Renal cortex interstitium (tissue), 15 donors: ENCODE measurements around the gene OR1J2. TPM values are rescaled to one million over a fixed set of nuclear protein-coding genes. Genes with fewer than 3 reads are reported as not detected.
"Not testable (repeated sequence)": the region's sequence is repeated elsewhere in the genome, so short reads cannot be mapped to it uniquely, and the experiment has no call there.

Source experiments
- DNase-seq, 11 donors: peaks; one replicate each; pipeline ENCODE4 v3.0.0-alpha.2; 2013; ENCODE audit warnings: low read depth in 9 of 11, low spot score in 4 of 11; ENCODE audit errors: extremely low read depth in 1 of 11
- long read RNA-seq, 16 experiments: transcript quantifications; one replicate each; lab custom pipeline, GENCODE V29; 2026
- polyA plus RNA-seq, 3 donors: library from polyadenylated mRNA; unstranded; fragments of 120-200 nt; gene quantifications; one replicate each; pipeline ENCODE4 v1.2.1, GENCODE V29; 2013; ENCODE audit not compliant: insufficient read length in 3 of 3

Gene OR1J2, protein sequence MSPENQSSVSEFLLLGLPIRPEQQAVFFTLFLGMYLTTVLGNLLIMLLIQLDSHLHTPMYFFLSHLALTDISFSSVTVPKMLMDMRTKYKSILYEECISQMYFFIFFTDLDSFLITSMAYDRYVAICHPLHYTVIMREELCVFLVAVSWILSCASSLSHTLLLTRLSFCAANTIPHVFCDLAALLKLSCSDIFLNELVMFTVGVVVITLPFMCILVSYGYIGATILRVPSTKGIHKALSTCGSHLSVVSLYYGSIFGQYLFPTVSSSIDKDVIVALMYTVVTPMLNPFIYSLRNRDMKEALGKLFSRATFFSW
- not detected for polyA plus RNA-seq
- long read RNA-seq, donor 1 = 0 reads
- long read RNA-seq, donor 2 = 0 reads
- long read RNA-seq, donor 3 = 0 reads
- long read RNA-seq, donor 4 = 0 reads
- long read RNA-seq, donor 5 = 0 reads
- long read RNA-seq, donor 6 = 0 reads
- long read RNA-seq, donor 7 = 0 reads
- long read RNA-seq, donor 8 = 0 reads
- long read RNA-seq, donor 9 = 0 reads
- long read RNA-seq, donor 10 = 0 reads
- long read RNA-seq, donor 11 = 0 reads
- long read RNA-seq, donor 12 = 0 reads
- long read RNA-seq, donor 13 = 0 reads
- long read RNA-seq, donor 14 = 0 reads
- long read RNA-seq, donor 15 = 0 reads
- long read RNA-seq, donor 16 = 0 reads

GRCh38 chr9:122510502-122510901 is at the start of gene OR1J2:
OR1J2 (plus strand) TSS chr9:122510802; CDS start chr9:122510802, 0 bp downstream.
- no peak for DNase-seq

- DNase-seq = no peak
Observed at GRCh38 chr9:122463828-122464632, 46.6 kb upstream of the OR1J2 start.

DNA sequence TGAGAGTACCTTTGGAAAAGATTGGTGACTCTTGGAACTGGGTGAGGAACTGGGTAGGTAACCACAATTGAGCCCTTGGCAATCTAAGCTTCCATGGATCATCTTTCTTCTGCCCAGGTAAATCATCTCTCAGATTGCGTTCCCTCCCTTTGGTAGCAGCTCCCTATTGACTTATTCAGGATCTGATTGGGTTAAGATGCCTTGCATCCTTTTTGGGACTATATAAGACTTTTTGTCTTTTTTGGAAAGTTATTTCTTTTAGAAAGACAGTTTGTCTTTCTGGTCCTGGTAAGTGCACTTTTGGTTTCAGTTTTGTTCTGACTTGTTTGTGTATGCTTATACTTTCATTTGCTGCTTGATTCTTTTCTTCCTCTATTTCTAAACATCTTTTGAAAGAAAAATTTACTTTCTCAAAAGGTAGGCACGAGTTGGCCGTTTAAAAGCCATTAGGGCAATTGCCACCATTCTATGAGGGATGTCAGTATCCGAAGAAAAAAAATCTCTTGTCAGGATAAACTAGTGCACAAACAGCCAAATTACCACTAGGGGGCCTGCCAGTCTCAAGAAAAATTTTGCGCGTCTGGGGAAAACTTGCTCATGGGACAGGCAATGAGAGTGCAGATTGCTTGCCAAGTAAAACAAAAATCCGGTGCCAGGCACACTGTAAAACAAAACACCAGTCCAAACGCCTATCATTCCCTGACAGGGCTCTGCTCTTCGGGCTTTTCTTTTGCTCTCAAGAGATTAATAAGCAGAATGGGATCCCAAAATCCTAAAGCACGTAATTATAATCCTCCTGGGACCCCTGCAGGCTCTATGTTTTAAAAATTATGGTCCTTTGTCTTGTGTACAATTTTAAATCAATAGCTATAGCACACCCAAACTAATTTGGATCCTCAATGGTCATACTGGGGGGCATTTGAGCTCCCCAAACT is 45.7 kb upstream of the OR1J2 start:
- DNase-seq = peak; percentile 38 to 78 (median 60)

GRCh38 chr9:122466456-122466855 is 44.1 kb upstream of the OR1J2 start:
- DNase-seq = no peak

DNA sequence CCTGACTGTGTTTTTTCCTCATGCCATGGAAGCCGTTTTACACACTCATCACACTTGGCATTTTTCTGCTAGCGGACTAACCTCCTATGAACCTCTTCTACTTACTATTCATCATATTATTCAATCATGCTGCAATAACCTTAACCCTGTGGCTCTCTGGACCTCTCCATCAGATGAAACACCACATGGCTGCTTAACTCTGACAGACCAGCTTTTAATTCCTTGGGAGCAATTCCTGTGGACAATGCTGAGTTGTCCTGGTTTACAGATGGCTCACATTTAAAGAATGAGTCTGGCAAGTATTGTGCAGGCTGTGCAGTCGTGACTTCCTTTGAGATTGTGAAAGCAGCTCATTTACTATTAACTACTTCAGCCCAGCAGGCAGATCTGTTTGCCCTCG is 41.9 kb upstream of the OR1J2 start:
- DNase-seq = no peak

DNA sequence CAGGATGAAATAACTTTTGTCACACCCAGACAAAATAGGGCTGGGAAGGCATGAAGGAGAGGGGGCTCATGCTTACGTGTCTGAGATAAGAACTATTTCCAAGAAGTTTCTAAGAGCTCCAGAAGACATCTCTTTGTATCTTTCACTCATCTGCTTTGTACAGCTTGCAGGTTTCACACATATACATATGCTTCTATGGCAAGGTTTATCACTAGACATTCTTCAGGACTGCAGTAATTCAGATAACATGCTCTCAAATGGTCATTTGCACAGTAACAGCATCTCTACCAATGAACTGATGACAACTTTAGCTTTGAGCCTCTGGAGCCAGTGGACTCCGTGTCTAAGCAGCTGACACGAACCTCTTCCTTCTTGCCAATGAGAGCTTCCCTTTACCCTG is 36.0 kb upstream of the OR1J2 start:
- DNase-seq = no peak

DNA sequence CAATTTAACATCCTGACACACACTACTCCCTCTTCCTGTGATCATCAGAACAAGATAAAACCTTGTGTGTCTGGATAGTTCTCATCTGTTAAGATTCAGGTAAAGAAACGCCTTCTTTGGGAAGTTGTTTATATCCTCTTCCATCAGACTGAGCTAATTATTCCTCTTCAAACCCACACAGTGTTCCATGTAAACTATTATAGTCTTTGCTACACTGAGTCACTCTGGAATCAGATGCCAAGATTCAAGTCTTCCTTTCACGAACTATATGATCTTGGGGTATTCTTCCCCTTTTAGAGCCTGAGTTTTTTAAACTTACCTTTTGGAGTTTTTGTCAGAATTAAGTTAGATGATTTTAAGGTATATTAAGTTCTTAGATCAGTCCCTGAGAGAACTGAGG is 34.9 kb upstream of the OR1J2 start:
- DNase-seq = no peak

DNA sequence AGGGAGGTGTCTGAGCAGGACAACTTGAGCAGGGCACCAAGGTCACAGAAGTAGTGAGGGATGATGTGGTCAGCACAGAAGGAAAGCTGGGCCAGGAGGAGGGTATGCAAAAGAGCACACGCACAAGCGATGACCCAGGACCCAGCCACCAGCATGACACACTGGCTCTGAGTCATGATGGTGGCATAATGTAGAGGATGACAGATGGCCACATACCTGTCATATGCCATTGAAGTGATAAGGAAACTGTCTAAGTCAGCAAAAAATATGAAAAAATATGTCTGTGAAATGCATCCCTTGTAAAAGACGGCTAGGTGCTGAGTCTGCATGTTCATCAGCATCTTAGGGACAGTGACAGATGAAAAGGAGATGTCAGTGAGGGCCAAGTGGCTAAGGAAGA is 33.3 kb upstream of the OR1J2 start:
- DNase-seq = no peak

- no peak for DNase-seq
Observed at GRCh38 chr9:122477826-122478225, 32.8 kb upstream of the OR1J2 start, which contains the start of gene OR1J1. OR1J1 (minus strand) TSS chr9:122477926; CDS start chr9:122477926, 0 bp downstream.

- no peak for DNase-seq
Observed at GRCh38 chr9:122479062-122479461, 31.5 kb upstream of the OR1J2 start.

- peak in 5 of 11 donors; percentile 1 to 7 (median 4) for DNase-seq
Observed at GRCh38 chr9:122498883-122499288, 11.7 kb upstream of the OR1J2 start.

- DNase-seq = no peak
Observed at GRCh38 chr9:122506964-122507363, 3.6 kb upstream of the OR1J2 start.

DNA sequence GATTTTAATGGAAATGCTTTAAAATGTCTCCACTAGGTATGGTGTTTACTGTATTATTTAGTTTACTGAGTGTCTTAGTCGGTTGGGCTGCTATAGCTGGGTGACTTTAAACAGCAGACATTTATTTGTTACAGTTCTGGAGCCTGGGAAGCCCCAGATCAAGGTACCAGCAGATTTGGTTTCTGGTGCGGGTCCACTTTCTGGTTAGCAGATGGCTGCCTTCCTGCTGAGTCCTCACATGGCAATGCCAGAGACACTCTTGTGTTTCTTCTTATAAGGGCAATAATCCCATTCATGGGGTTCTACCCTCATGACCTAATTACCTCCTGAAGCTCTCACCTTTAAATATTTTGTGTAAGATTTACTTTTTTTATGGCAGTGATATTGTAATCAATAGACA is 7.6 kb downstream of the OR1J2 start:
- no peak for DNase-seq

DNA sequence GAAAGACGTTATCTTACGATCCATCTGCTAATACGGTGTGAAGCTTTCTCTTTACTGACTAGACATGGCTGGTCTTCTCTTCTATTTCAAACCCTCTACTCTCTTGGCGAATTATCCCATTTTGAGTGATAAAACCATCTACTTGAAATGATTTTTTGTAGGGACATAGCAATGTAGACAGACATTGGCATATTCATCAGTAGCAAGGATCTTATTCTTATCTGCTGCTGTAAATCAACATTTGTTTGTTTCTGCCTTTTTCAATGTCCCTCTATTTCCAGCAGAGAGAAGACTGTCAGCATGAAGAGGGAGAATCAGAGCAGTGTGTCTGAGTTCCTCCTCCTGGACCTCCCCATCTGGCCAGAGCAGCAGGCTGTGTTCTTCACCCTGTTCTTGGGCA is 8.2 kb downstream of the OR1J2 start, which contains the start of gene OR1J4:
OR1J4 (plus strand) TSS at position 301 of the 400 bp plus-strand sequence; CDS start at position 301, 0 bp downstream.
- no peak for DNase-seq

GRCh38 chr9:122519376-122519775 is 8.8 kb downstream of the OR1J2 start:
- DNase-seq = no peak

DNA sequence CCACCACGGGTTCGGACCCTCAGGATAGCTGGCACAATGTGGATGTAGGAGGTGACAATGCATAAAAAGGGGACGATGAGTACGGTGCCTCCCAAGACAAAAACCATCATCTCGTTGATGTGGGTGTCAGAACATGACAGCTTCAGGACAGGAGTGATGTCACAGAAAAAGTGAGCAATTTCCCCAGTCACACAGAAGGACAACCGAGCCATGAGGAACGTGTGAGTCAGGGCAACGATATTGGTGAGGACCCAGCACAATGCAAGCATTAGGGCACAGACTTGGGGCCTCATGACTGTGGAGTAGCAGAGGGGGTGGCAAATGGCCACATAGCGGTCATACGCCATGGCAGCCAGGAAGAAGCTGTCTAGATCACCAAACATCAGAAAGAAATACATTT is 16.0 kb downstream of the OR1J2 start:
- no peak for DNase-seq

DNA sequence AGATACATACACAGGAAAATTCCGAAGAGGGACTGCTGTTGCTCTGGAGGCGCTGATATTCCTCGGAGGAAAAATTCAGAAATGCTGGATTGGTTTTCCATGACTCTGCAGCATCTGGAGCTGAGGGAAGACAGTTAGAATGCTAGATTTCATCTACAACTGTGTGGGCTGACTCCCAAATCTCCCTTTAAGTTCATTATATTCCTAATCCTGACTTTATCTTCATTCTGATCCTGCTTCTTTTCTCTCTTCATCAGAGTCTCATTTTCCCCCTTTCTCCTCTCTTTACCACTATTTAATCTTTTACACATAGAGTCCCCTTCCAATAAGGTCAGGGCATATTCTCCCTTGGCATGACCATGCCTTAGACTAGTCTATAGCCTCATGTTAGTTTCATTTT is 16.6 kb downstream of the OR1J2 start, which contains the start of gene OR1N1:
OR1N1 (minus strand) TSS at position 101 of the 400 bp plus-strand sequence; CDS start at position 101, 0 bp downstream.
- no peak for DNase-seq

DNA sequence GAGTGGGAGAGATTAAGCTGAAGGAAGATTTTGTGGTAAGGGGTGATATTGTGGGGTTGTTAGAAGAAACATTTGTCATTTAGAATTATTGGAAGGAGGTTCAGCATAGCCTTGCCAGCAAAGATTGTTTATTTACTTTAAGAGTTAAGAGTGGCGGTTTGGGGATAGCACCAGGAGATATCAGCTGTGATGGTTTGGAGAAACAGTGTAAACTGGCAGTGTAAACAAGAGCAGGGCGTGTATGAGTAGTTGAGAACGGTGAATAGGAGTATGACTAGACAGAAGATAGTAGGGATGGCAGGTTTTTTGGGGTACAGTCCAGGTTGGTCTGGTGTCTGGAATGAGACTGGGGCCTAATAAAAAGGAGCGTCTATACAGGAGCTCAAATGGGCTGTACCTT is 20.6 kb downstream of the OR1J2 start:
- not testable (repeated sequence) for DNase-seq
